ENCODE data around the gene CNTN6. TPM values are rescaled to one million over a fixed set of nuclear protein-coding genes. Genes with fewer than 3 reads are reported as not detected.

Gene CNTN6
- total RNA-seq, 1 donor from 2014 or later, result not detected

GRCh38 chr3:1394188-1394587 is 301.4 kb downstream of the CNTN6 start:
- H3K9me3 ChIP-seq (replicated peaks), result peaks cover 11% of the 10 kb centered on the region

GRCh38 chr3:1400571-1400970 is 307.7 kb downstream of the CNTN6 start:
- Histone ChIP-seq H3K4me3 (no peak overlapping the region), H3K9me3 (replicated peaks) (no peaks in the 10 kb centered on the region), H3K4me1 (no peaks in the 10 kb centered on the region), H3K27ac (replicated peaks) (no peak overlapping the region), H3K36me3 (no peaks in the 10 kb centered on the region), H3K27me3 (ENCODE audit: low read depth) (no peaks in the 10 kb centered on the region)
- DNase-seq, result no peak
- intact Hi-C loops (cut with micrococcal nuclease), result no loop called here
- TF ChIP-seq CTCF (IDR thresholded peaks at IDR 0.05; ENCODE audit: borderline replicate concordance), result no peak

More at GRCh38 chr3:1394188-1394587, 301.4 kb downstream of the CNTN6 start:
- no peak for DNase-seq
- Histone ChIP-seq H3K4me1 (no peaks in the 10 kb centered on the region), H3K4me3 (no peak overlapping the region), H3K27ac (replicated peaks) (no peak overlapping the region), H3K27me3 (ENCODE audit: low read depth) (no peaks in the 10 kb centered on the region), H3K36me3 (no peaks in the 10 kb centered on the region)
- intact Hi-C loops (cut with micrococcal nuclease), result no loop called here
- no peak for TF ChIP-seq CTCF (IDR thresholded peaks at IDR 0.05; ENCODE audit: borderline replicate concordance)

GRCh38 chr3:1404270-1404962 is 311.6 kb downstream of the CNTN6 start:
- peaks cover 6% of the 10 kb centered on the region for H3K9me3 ChIP-seq (replicated peaks)
- no peak for TF ChIP-seq CTCF (IDR thresholded peaks at IDR 0.05; ENCODE audit: borderline replicate concordance)

GRCh38 chr3:1406250-1406649 is 313.4 kb downstream of the CNTN6 start:
- Histone ChIP-seq H3K9me3 (replicated peaks) (peaks cover 6% of the 10 kb centered on the region), H3K27ac (replicated peaks) (no peak overlapping the region), H3K4me3 (no peak overlapping the region), H3K4me1 (no peaks in the 10 kb centered on the region), H3K36me3 (no peaks in the 10 kb centered on the region), H3K27me3 (ENCODE audit: low read depth) (no peaks in the 10 kb centered on the region)
- DNase-seq, result no peak
- intact Hi-C loops (cut with micrococcal nuclease), result no loop called here
- TF ChIP-seq CTCF (IDR thresholded peaks at IDR 0.05; ENCODE audit: borderline replicate concordance), result no peak

More at GRCh38 chr3:1404270-1404962, 311.6 kb downstream of the CNTN6 start:
- Histone ChIP-seq H3K36me3 (no peaks in the 10 kb centered on the region), H3K4me3 (no peak overlapping the region), H3K27ac (replicated peaks) (no peak overlapping the region), H3K27me3 (ENCODE audit: low read depth) (no peaks in the 10 kb centered on the region), H3K4me1 (no peaks in the 10 kb centered on the region)
- intact Hi-C loops (cut with micrococcal nuclease), result no loop called here
- no peak for DNase-seq

GRCh38 chr3:1421577-1421976 is 328.8 kb downstream of the CNTN6 start:
- no peak for TF ChIP-seq CTCF (IDR thresholded peaks at IDR 0.05; ENCODE audit: borderline replicate concordance)
- Histone ChIP-seq H3K27me3 (ENCODE audit: low read depth) (no peaks in the 10 kb centered on the region), H3K9me3 (replicated peaks) (no peaks in the 10 kb centered on the region), H3K4me3 (no peak overlapping the region), H3K27ac (replicated peaks) (no peak overlapping the region), H3K36me3 (no peaks in the 10 kb centered on the region), H3K4me1 (no peaks in the 10 kb centered on the region)
- intact Hi-C loops (cut with micrococcal nuclease), result no loop called here
- DNase-seq, result no peak
